GM19438 (cell line): ENCODE measurements around the gene ATN1.

Source experiments
- ATAC-seq: cut with Tn5 transposase; IDR thresholded peaks from one replicate; pipeline ENCODE4 v1.9.1; 2021; ENCODE audit warnings: low read depth; ENCODE audit not compliant: unreplicated experiment

ATN1 gene

DNA sequence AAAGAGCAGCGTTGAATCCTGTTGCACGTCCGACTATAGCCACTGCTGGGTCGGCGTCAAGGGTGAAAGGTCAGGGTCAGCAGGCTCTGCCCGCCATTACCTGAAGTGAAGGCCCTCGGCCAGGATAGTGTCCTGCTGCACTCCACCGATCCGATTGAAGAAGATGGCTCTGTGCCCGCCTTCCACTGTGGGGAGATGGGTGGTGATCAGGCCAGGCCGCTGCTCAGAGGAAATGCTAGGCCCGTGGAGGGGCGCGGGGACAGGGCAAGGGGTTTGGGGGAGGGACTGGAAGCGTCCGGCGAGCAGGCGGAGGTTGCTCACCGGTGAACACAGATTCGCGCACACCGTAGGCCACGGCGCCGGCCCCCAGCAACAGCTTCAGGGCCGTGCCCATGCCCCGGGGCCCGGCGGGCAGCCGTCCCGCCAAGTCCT, 42.4 kb downstream of the ATN1 start:
- ATAC-seq, result no peak

DNA sequence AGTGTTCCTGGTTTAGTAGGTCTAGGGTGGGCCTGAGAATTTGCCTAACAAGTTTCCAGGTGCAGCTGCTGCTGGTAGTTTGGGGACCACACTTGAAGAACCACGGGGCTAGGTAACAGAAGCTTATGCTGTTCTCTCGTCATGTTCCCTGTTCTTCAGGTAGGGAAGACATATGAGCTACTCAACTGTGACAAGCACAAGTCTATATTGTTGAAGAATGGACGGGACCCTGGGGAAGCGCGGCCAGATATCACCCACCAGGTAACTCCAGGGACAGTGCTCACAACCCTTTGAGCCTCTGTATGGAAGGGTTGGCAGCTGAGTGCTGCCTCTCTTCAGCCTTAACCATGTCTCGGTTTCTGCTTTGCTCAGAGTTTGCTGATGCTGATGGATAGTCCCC, 46.4 kb downstream of the ATN1 start:
- ATAC-seq, result no peak

DNA sequence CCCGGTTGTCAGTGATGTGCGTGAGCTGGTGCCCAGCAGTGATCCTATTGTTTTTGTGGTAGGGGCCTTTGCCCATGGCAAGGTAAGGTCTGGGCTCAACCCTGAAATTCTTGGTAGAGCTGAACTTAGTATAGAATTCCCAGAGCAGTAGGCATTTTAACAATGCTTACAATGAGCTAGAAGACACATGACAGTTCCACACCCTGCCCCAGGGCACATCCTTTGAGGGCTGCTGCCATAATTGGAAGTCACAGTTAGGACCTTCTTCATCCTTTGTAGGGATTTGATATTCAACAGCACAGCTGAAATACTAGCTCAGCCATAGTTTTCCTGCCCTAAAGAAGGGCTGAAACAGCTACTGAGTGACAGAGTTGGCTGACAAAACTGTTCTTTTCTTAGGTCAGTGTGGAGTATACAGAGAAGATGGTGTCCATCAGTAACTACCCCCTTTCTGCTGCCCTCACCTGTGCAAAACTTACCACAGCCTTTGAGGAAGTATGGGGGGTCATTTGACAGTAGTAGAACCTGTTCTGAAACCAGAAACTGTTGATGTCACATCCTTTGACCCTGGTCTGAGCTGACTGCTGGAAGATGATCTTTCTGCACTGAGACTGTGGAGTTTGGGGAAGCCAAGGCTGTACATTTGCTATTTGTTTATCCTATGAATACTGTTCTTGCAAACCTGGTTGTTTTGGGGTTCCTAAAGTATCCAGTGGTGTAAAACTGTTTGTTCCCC, 47.7 kb downstream of the ATN1 start:
- no peak for ATAC-seq

DNA sequence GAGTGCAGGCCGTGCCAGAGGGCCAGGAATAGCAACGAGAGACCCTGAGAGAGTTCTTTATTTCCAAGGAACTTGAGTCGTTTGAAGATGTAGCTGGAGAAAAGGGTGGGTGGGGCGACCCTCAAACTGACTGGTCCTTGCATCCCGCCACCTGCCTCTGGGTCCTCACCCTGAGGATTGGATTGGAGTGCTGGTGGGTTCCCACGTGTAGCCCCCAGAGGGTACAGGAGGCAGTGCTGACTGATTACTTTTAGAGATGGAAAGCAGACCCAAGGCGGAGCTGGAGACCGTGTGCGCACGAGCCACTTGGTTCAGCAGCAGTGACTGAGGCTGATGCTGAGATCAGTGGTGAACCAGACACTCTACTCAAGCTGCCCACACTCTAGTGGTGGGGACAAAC, 49.9 kb downstream of the ATN1 start:
- ATAC-seq, result no peak

DNA sequence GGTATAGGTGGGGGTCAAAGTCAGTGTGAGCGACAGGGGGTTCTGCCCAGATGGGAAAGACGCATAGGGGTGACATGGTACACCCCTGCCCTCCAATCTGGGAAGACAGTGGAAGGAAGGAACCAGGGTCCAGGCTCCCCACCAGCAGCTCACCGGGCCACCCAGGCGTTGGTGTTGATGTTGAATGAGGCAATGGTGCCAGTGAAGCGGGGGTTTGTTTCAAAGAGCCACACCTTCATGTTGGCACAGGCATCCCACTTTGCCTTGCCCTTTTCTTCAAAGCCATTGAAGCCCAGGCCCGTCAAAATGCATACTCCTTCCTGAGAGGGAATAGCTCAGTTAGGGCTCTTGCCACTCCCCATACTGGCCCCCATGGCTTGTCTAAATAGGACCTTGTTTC, 50.4 kb downstream of the ATN1 start:
- ATAC-seq, result no peak

DNA sequence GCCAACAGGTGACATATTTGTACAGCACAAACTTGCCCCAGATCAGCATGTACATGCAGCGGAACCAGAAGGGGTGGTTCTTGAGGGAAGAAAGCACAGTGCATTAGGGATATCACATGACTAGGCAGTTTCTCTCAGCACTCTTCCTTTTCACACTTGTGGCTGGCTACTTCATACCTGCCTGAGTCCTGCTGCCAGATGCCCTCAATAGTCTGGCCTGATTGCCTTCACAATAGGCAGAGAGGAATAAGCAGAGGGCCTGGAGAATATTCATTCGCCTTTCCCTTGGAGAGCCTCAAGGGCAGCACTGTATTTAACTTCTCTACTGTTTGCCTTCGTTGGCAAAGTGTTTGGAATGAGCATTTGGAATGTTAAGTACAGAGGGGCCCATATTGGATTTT, 50.9 kb downstream of the ATN1 start:
- ATAC-seq, result no peak

DNA sequence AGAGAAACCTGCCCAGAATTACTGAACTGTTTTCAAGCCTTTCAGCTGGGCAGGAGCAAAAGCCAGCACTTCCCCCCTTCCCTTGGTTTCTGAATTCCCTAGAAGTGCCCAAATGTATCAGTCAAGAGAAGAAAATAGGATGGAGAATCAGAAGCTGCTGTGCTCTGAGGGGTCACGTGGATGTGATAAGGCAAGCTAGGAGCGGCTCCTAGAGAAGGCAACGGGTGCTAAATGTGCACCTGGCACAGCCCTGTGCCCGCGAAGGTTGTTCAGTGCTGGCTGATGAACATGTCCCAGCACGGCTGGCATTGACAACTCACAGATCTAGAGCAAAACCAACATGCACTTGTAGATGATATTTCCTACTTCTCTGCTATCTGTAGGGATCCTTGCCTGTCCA, 51.3 kb downstream of the ATN1 start:
- no peak for ATAC-seq

DNA sequence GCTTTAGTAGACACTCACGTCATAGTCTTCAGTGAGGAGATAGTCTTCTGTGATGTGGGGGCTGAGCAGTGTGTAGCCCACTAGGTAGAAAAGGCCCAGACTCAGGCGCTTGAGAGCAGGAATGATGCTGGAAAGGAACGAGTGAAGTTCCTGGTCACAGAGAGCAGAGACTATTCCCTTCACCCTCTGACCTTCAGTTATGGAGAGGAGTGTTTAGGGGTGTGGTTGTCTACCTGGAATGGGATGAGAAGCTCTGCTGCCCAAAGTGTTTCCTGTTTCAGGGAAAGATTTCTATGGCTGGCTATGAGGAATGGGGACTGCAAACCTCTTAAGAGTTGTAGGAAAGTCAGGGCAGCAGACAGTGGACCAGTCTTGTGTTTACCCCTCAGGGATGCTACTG, 51.7 kb downstream of the ATN1 start:
- ATAC-seq, result no peak

DNA sequence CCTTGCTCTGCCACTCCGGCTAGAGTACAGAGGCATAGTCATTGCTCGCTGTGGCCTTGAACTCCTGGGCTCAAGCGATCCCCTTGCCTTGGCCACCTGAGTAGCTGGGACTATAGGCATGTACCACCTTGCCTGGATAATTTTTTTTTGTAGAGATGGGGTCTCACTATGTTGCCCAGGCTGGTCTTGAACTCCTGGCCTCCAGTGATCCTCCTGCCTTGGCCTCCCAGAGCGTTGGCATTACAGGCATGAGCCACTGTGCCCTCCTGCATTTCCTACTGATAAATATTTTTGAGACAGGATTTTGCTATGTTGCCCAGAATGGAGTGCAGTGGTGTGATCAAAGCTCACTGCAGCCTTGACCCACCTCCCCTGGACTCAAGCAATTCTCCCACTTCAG, 52.3 kb downstream of the ATN1 start:
- ATAC-seq, result no peak

DNA sequence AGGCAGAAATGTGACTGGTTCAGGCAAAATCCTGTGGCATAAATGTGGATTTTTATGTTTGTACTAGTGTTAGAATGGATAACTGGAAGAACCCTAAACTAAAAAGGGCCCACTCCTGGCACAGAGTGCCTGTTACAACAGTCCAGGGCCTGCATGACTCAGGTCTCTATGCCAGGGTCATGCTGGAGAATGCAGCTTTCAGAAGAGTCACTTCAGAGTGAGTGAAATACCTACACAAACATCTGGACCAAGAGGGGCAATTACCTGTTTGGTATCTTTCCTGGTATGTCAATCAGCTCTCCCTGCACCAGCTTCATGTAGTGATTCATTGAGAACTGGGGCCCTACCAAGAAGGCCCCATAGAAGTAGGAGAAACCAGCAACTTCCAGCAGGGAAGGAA, 53.0 kb downstream of the ATN1 start:
- ATAC-seq, result no peak

DNA sequence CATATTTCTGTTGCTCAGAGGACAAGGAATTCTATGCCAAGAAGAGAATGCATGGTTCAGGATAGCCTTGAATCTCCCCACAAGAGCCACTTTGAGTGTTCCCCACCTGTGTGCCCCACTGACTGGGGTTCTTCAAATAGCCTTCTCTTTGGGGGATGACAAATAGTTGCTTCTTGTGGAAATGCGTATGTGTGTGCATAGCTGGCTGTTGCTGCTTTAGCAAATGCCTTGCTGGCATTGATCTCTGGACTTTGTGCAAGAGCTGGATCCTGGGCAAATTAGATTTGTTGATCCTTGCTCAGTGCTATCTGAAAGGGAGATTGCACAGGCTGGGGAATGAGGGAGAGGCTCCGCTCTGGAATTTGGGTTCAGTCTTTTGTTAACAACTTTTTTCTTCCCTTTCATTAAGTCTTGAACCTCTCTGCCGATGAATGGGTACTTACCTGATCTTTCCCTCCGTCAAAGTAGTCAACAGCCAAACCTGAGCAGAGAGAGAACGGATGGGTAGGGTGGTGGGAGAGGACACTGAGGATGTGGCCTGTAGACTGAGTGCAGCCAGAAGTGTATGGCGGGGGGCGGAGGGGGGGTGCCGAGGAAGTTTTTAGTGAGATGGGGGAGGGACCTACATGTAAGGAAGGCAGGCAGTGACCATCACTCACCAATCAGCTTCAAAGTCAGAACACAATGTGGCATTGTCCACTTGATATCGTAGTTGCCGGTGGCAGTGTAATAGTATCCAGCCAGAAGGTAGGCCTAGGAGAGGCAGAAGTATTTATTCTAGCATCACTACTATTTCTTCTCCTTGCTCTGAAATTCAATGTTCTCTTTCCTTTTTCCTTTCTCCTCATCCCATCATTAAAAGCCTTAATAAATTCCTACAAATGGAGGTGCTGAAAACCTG, 53.6 kb downstream of the ATN1 start:
- no peak for ATAC-seq

DNA sequence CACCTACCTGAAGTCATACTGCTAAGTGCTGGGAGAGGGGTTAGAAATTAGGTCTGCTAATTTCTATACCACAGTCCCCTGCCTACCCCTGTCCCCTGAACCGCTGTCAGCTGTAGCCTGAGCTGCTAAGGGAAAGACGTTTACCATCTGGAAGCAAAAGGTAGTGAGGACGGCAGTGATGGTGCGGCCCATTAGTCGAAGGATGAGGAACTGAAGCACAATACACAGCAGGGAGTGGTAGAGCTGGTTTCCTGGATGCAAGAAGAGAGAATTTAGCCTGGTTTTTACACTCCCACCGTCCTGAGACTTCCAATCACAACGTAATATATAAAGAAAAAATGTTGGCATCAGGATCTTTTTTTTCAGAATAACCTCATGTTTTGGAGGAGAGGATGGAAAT, 54.8 kb downstream of the ATN1 start:
- no peak for ATAC-seq

DNA sequence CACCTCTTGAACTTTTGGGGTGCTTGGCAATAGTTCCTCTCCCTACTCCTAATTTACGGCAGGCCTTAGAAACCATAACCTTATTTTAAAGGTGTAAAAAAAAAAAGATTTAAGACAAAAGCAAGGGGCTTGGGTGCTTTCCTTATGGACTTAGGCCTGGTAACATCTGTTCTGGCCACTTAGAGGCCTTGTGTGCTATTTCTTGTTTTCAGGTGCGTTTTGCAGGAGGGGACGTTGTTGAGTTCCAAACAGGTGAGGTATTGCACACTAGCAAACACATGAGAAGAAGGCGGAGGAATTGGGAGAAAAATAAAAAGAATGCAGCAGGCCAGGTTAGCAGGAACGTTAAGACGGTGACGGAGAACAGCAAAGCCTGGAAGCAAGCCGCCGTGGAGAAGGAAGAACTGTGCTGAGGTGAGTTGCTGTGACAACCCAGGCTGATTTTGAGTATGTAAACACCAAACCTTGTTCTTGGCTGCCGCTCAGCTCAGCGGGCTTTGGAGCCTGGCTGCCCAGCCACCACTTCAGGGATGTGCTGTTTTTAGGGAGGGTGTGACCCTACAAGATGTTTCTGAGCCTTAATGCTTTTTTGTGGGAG, 60.3 kb downstream of the ATN1 start:
- ATAC-seq, result no peak
